DMS 273 treated with DMSO at 0.1 percent for 48 hours (cell line): ENCODE data around the gene ZW10.
"Not testable (repeated sequence)": the region's sequence is repeated elsewhere in the genome, so short reads cannot be mapped to it uniquely, and the experiment has no call there.

Source experiments
- DNase-seq: peaks from one replicate; lab custom pipeline; 2025; lab: John Stamatoyannopoulos, UW

Gene ZW10

DNA sequence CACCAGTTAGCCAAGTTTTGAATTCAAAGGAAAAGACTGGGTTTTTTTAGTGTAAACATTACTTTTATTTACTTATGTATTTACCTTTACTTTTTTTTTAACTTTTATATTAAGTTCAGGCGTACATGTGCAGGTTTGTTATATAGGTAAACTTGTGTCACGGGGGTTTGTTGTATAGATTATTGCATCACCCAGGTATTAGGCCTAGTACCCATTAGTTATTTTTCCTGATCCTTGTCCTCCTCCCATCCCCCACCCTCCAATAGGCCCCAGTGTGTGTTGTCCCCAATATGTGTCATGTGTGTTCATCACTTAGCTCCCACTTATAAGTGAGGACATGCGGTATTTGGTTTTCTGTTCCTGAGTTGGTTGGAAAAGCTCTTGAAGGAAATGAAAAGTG is 20.6 kb downstream of the ZW10 start:
- DNase-seq = no peak

DNA sequence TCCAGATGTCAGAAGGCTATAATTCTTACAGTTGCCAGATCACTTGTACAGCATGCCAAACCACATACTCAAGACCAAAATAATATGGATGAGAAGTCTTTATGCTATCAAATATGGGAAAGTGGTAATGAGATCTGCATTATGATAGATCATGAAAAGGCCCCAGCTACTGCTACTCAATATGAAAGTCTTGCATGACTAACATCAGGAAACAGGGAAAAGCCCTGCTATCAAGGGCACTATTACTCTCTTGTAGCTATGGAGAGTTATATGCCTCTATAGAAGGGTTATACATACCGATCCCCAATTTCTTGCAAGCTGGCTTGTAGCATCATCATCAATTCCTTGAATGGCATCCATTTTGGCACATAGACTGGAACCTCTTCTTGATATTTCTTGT is 37.2 kb downstream of the ZW10 start:
- DNase-seq = no peak

DNA sequence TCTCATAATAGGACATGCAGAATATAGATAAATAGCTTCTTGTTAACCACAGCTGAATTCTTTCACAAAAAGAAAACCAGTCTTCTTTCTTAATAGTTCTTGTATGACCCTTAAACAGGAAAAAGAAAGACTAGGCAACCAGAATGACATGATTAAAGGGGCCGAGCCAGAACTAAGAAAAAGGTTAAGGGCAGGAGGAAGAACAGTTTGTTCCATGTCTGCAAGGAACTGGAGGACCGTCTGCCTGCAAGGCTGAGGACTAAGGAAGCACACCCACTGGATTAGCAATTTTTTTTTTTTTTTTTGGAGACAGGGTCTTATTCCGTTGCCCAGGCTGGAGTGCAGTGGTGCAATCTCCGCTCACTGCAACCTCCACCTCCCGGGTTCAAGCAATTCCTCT is 41.4 kb downstream of the ZW10 start:
- no peak for DNase-seq

DNA sequence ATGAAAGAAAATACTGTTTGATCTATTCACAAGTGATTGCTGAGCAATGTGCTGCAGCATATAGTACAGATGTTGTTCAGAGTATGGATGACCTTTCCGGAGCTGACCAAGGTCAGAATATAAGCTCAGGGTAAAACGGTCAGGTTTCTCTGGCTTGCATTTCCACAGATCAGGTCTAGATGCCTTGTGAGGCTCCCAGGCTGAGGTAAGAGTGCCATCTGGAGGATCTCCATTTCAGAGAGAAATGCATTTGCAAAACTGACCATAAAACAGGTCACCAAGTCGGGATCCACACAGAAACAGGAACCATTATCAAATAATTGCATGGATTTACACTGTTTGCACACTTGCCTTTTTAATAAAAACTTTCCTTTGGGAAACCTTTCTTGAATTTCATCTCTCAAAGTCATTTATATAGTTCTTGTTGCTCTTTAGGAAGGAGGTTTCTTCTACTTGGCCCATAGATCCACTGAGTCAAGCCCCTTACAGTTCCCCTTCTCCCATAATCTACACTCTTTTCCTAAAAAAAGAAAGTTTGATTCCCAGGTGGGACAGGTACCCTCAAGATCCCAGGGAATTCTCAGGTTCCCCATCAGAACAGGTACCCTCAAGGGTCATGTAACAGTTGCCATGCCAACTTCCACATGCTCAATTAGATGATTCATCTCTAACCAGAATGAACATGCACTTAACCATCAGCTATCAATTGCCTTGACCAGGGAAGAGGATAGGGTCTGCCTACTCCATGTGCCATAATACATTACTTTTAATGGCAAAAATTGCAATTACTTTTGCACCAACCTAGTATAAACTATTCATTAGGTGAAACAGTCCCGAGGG is 42.4 kb downstream of the ZW10 start:
- DNase-seq = peak; percentile 12

DNA sequence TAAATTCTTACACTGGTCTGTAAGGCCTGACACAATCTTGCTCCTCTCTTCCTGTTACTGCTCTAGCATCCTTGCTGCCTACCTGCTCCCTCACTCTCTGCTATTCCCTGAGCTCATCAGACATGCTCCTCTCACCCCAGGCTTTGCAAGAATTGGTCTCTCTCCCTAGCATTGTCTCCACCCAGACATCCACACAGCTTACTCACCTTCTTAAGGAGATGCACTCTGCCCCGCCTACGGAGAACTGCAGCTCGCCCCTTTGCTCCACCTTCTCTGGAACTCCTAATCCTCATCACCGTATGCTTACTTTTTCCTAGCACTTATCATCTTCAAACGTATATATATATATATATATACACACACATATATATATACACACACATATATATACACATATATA is 44.0 kb downstream of the ZW10 start:
- DNase-seq = no peak

DNA sequence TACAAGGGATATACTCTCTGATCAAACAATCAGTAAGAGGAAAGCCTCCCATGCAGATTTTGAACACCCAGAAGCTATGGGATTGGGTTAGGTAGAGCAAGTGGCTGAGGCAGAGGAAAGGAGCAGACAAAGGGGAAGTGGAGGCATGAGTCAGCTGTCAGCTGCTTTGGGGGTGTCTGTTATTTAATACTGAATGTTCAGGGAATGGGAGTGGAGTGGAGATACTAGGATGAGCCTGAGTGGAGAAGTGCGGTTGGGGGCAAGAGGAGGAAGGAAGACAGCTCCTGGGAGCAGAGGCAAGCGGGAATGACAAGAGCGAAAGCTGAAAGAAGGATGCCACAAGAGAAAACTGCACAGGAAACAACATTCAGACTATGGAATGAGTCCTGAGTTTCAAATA is 44.7 kb downstream of the ZW10 start:
- no peak for DNase-seq

DNA sequence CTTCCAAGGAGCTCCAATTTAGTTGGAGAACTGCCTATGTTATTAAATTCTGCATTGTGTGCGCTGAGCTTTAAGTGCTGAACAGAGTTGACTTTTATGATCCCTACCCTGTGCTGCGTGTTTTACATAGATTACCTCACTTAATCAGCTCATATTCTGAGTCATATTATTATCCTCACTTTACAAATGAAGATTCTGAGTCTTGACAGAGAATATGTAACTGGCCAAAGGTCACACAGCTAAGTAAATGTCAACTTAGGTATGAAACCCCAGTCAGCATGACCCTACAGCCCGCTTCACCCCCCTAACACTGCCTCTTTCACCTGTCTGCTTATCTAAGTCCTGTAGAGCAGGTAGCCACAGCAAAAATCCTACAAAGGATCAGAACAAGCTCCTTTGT is 47.6 kb downstream of the ZW10 start:
- DNase-seq = no peak

DNA sequence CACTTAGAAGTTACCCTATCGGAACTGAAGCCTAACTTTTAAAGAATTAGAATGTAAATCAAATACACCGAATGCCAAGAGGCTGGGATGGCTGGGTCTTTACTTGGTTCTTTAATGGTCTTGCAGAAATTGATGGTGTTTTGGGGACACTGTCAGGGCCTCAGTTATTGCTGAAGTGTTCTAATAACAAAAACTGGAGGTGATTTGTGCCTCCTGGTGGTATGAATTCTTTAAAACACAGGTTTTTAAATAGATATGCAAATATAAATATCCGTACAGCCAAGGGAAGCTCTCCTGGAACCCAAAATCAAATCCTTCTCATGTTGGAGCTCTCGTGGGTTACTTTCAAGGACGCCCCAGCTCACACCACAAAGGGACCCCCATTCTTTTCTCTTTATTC is 48.1 kb downstream of the ZW10 start:
- DNase-seq = no peak

DNA sequence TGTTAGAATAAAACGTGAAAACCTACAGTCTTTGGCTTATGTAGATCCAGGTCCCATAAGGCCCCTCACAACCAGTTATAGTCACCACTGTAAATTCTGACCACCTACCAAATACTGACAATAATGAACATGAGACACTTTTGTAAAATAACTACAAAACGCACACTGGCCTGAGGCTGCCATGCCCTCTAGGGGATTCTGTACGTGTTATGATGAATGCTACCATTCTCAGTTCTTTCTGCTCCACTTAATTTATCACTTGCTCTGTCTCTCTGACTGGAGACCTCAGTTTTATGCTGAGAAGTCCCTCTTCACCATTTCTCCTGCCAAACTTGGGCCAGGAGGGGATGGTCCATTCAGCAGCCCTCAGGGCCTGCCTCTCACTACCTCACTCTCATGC is 48.7 kb downstream of the ZW10 start:
- DNase-seq = no peak

DNA sequence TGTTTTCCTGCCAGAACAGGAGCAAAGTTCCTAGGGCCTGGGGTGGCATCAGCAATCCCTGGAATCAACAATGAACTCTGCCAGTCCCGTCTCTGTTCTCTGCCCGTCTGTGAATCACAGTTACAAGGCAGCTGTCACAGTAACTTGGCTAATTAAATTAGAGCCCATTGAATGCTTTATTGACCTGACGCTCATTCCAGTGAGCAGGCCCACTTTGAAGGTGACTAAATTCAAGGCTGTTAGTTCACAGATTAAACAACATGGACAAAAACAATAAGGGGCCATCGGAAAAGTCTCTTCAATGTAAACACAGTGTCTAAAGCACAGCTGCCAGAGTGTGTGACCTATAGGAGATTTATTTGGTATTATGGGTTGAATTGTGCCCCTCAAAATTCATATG is 49.7 kb downstream of the ZW10 start:
- DNase-seq = no peak

DNA sequence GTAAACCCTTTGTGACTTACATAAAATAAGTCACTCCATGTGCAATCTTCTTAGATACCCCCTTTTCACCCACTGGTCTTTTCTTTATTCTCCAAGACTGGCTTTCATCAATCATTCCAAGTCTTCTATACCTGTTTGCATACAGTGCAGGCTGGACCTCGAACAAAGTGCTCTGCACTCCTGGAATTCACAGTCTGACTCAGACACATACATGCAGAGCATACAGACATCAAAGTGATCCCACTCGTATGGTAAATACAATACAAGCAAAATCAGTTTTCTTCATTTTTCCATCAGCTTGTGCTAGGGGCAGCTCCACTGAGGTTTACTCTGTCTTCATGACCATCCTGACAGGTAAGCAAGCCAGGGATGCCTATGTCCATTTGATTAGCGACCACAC is 50.6 kb downstream of the ZW10 start:
- no peak for DNase-seq

DNA sequence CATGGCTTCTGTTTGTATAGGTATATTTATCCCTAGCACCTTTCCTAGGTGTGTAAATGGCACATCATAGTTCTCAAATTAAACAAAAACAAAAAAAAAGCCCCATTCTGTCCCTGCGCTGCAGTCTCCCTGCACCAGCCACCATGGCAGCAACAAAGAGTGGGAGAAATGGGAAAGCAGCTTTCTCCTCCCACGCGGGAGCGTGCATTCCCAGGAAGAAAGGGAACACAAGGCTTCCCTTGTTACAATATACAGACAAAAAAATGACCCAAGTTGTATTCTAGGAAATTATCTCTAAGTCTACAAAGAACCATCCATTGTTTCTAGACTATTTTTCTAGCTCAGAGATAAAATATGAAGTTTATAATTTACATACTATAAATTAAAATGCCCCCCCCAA is 51.3 kb downstream of the ZW10 start:
- no peak for DNase-seq

DNA sequence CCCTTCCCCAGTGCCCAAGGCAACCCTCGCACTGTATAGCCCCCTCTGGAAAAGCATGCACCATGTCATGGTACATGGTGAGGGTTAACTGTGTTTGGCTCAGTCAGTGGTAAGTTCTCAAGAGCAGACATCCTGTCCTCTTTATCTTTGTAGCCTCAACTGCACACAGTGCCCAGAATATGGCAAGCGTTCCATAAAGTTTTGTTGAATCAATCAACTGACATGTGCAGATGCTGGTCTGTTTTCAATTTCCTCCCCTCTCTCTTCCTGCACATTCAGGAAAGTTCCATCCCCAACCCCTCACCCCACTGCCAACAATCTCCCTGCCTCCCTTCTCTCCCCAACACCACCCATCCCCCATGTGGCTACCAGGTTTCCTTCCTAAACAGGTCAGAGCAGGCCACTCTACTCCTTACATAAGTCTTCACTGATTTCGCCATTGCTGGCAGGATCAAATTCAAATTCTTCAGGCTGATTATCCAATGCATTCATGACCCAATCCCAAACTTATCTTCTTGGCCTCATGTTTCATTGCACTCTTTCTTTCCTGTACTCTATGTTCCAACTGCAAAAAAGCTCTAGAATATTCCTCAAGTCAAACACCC is 51.9 kb downstream of the ZW10 start:
- DNase-seq = no peak

DNA sequence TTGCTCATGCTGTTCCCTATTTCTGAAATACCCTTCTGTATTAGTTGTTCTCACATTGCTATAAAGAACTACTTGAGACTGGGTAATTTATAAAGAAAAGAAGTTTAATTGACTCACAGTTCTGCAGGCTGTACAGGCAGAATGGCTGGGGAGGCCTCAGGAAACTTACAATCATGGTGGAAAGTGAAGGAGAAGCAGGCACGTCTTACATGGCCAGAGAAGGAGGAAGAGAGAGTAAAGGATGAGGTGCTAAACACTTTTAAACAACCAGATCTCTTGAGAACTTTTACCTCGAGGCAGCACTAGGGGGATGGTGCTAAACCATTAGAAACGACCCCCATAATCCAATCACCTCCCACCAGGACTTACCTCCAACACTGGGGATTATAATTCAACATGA is 53.0 kb downstream of the ZW10 start:
- not testable (repeated sequence) for DNase-seq

DNA sequence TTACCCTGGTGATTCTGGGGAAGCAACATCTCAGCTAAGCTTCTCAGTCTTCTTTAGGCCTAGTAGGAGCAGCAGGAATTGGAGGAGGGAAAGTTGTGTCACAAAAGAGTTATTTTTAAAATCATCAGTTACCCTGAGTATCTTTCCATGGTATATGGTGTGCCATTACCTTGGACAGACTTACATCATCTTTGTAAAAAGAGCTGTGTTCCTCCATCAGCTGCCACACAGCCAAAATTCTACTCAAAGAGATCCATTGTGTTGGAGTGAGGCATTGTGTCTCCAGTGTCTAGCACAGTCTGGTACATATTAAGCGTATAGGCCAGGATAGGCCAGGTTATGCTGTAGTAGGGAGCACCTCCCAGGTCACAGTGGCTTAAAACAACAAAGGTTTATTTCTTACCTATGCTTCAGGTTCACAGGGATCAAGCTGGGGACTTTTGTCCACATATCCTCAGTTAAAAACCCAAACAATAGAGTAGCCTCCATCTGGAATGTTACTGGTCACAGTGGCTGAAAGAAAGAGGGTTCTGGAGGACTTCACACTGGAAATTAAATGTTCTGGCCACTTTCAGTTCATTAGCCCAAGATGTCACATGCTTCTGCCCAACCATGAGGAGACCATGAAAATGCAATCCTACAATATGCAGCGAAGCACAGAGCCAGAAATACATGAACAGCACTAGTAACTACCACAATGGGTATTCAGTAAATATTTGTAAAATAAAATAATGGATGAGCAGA is 57.4 kb downstream of the ZW10 start:
- DNase-seq = no peak

DNA sequence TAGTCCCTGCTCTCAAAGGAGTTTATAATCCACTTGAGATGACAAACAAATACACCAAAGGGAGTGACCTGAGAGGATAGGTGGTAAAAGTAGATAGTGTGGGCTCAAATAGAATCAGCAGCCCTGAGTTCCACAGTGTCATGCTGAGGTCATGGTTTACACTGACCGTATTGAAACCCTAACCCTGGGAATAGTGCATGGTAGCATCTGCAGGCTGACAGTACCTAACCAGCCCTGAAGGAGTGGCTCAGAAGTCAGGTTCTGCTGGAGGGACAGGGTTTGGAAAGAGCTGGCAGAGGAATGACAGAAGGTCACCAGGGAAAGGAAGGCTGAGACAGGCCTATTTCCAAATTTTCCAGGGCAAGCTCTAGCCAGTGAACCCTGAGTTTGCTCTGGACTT is 58.2 kb downstream of the ZW10 start:
- DNase-seq = no peak

DNA sequence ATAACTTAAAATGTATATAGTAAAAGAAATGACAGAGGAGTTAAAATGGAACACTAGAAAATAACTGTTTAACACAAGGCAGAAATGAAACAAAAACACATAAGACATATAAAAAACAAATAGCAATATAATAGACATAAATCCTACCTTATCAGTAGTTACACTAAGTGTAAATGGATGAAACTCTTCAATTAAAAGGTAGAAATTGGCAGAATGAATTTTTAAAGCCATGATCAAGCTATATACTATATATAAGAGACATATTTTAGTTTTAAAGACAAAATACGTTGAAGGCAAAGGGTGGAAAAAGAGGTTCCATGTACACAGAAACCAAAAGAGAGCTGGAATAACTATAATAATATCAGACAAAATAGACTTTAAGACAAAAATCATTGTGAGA is 62.5 kb downstream of the ZW10 start:
- no peak for DNase-seq

DNA sequence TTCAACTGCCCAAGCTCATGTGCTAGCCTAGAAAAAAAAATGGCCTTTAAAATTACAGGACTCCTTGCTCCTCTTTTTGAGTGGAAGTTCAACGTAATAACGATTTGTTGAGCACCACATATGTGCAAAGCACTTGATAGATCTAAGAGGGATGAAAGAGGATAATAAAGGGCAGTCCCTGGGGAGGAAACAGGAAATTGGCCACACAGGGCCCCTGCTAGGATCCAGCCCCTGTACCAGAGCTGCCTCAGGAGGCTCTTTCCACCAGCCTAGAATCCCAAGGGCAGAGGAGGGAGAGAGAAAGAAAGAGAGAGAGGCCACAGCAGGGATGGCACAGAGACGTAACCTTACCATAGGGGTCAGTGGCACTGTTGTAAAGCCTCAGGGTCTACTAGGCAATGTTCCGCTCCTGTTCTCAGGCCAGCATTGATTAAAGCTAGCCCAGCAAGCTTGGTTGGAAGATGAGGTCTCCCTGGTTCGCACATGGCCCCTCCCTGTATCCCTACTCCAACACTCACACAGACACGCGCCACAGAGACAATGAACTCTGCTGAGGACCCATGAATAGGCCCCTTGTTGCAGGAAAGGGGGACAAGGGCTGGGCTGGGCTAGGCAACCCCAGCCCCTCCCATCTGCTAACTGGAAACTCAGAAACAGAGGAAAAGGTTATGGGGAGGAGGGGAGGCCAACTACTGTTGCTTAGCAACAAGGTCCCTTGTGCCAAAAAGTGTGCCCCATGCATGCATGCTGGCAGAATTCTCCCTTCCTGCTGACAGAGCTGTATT is 67.4 kb downstream of the ZW10 start, which contains the start of gene TMPRSS5:
Gene TMPRSS5, minus strand, starts transcription at position 438 of the 785 bp plus-strand sequence. Its CDS starts 84 bp downstream, at position 354.
- no peak for DNase-seq

DNA sequence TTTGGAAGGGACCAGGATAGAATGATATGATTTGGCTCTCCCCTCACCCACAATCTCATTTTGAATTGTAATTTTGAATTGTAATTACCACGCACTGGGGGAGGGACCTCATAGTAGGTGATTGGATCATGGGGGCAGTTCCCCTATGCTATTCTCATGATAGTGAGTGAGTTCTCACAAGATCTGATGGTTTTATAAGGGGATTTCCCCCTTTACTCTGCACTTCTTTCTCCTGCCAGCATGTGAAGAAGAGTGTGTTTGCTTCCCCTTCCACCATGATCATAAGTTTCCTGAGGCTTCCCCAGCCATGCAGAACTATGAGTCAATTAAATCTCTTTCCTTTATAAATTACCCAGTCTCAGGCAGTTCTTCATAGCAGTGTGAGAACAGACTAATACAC is 69.9 kb downstream of the ZW10 start:
- not testable (repeated sequence) for DNase-seq

DNA sequence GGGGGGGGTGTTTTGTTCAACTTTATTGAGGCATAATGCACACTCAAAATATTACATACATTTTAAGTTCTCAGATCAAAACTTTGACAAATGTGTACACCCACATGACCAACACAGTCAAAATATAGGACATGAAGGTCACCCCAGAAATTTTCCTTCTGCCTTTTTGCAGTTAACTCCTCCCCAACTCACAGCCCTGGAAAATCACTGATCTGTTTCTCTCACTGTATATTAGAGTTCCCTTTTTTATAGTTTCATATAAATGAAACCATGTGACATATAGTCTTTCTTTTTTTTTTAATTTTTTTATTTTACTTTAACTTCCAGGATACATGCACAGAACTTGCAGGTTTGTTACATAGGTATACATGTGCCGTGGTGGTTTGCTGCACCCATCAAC is 72.0 kb downstream of the ZW10 start:
- no peak for DNase-seq

DNA sequence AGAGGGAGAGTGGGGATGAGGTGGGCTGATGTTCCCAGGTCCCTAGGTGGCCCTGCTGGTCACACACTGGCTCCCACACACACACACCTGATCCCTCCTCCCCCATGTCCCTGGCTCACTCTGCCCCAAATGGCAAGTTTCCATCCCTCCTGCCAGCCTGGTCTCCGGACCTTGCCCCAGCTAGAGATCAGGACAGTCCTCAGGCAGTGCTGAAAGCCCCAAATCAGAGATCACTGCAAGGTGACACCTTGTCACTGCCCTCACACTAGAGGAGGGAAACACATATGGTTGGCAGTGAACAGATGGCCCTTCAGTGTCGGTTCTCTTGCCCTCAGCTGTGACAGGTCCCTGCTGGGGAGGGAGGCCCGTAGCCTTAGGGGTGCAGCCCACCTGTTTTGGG is 75.0 kb downstream of the ZW10 start:
- DNase-seq = peak; percentile 10

DNA sequence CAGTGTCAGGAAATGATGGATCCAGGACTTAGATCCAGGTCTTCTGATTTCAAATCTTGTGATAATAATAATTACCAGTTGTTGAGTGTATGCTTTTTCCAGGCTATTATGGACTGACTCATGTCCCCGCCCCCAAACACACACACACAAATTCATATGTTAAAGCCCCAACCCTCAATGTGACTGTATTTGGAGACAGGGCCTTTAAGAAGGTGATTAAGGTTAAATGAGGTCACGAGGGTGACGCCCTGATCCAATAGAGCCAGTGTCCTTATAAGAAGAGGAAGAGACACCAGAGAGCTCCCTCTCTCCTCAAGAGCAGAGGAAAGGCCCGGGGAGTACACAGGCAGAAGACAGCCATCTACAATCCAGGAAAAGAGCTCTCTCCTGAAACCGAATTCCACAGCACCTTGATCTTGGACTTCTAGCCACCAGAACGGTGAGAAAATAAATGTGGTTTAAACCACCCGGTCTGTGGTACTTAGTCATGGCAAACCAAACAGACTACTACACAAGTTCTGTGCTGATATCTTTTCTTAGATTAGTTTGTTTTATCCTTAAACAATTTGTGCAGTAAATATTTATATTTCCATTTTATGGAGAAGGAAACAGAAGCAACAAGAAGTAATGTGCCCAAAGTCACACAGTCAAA is 75.6 kb downstream of the ZW10 start:
- no peak for DNase-seq
